OCI-LY1 (cell line): ENCODE results near the gene SF3B2.

ENCODE experiments used
- EZH2 ChIP-seq: fragments of 200-600 bp; sonication (generic), shearing (Covaris generic); IDR thresholded peaks from 2 replicates; pipeline ENCODE4 v1.8.0; 2017; ENCODE audit warnings: borderline replicate concordance, mixed run types, mild to moderate bottlenecking, antibody characterized with exemption, low read length, moderate library complexity, mixed read lengths
- TF ChIP-seq, protein P1 (sequence below): fragments of 200-600 bp; sonication (generic), shearing (Covaris generic); IDR thresholded peaks from 2 replicates; pipeline ENCODE4 v1.5.1; 2017; ENCODE audit warnings: mild to moderate bottlenecking, antibody characterized with exemption, low read length, moderate library complexity, mixed read lengths

DNA sequence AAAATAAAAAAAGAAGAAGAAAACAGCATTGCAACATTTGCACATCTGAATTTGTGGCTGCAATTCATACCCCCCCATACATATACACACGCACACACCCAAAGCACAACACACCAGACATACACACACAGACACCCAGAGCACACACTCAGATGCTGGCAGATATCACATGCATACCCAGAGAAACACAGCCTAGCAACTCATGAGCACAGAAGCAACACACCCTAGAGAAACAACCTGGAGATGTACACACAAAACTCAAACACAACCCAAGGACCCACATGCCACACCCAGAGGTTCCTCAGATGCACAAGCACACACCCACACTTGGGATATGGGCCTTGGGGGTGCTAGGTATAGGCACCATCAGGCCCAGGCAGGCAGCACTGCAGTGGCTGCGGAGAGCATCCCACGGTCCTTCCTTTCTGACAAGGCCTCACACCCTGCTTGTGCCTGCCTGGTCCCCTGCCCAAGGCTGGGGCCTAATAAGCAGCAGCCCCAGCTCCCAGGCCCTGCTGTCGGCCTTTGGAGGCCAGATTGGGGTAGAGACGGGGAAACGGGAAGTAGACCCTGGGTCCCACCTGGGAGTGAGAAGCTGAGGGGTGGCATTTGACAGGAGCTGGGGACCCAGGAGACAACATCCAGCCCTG lies 37.2 kb upstream of the SF3B2 start:
- TF ChIP-seq, protein P1, sequence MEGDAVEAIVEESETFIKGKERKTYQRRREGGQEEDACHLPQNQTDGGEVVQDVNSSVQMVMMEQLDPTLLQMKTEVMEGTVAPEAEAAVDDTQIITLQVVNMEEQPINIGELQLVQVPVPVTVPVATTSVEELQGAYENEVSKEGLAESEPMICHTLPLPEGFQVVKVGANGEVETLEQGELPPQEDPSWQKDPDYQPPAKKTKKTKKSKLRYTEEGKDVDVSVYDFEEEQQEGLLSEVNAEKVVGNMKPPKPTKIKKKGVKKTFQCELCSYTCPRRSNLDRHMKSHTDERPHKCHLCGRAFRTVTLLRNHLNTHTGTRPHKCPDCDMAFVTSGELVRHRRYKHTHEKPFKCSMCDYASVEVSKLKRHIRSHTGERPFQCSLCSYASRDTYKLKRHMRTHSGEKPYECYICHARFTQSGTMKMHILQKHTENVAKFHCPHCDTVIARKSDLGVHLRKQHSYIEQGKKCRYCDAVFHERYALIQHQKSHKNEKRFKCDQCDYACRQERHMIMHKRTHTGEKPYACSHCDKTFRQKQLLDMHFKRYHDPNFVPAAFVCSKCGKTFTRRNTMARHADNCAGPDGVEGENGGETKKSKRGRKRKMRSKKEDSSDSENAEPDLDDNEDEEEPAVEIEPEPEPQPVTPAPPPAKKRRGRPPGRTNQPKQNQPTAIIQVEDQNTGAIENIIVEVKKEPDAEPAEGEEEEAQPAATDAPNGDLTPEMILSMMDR: no peak
- TF ChIP-seq EZH2: no peak
